UCSD-AML1 (cell line): ENCODE measurements around the gene COX8A.

Experiments used
- DNase-seq: peaks from one replicate; lab custom pipeline; 2025; ENCODE audit not compliant: unreplicated experiment; lab: John Stamatoyannopoulos, UW

COX8A gene

DNA sequence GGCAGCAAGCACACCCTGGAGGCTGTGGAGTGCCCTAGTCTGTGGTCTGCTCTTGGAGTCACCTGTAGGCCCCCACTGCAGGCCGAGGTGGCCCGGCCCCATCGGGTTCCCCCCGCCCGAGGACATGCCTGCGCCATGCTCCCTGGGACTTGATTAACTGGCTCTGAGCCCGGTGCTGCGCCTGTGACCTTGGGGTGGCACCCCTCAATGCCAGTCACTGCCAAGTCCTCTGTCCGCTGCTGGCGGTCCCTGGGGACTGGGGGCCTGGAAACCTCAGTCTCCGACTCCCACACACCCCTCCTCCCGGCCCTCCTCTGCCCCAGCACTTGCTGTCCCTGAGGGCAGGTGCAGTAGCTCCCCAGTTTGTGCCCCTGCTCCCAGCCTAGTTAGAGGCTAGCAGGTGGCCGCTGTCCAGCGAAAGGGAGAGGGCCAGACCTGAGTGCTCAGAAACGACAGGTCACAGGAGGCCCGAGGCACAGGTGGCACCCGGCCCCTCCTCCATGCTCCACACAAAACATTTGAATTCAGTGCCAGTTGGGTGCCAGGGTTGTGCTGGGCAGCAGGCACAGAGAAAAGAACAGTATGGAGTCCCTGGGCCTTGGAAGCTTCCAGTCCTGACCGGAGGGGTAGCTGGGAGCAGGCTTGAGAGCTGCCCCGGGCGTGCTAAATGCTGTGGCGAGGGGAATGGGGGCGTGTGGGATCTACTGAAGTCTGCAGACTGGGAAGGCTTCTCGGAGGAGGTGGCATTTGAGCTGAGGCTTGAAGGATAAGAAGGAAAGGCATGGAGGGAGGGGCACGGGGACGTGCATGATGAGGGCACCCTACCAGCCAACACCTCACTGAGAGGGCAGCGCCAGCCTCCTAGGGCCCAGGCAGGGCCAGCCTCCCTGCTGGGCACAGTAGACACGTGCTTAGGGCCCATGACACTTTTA is 45.0 kb downstream of the COX8A start:
- DNase-seq: no peak

DNA sequence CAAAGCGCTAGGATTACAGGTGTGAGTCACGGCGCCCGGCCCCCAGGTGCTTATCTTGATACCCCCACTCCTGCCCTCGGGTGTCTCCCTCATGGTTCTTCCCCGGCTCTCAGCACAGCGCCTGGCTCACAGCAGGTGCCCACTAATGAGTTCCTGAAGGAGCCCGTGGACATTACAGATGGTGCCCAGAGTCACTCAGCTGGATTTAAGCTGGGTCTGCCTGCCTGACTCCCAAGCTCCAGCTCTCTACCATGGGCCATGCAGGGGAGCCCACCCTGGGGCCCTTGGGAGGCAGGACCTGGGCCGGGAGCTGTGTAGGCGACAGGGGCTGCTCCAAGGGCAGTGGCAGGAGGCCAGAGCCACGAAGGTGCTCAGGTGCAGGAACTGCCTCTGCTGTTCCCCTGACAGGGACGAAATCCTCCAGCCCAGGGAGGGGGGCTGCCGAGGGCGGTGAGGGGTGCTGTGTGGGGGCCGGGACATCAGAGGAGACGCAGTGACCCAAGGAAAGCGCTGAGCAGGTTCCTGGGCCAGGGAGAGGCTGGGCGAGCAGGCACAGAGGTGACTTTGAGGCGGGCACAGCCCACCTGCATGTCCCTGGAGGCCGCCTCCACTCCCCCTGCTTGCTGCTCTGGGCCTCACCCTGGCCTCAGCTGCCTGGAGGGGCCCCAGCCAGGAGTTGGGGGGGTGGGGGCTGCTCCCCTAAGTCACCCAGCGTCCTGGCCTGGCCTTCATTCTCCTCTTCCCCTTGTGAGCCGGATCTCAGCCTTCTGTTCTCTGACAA is 46.7 kb downstream of the COX8A start:
- no peak for DNase-seq

DNA sequence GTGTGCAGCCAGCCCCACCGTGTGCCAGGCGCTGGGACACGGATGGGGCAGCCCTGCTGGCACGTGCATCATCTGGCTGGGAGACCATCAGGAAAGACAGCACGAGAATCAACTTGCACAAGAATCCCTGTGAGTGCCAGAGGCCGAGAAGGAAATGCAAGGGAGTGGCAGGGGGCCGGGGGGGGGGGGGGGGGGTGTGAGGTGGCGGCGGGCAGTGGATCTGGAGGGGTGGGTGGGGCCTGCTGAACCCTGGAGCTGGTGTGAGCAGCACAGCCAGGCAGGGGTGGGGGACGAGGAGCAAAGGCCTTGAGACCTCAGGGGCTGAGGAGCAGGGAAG is 47.3 kb downstream of the COX8A start:
- DNase-seq: no peak

DNA sequence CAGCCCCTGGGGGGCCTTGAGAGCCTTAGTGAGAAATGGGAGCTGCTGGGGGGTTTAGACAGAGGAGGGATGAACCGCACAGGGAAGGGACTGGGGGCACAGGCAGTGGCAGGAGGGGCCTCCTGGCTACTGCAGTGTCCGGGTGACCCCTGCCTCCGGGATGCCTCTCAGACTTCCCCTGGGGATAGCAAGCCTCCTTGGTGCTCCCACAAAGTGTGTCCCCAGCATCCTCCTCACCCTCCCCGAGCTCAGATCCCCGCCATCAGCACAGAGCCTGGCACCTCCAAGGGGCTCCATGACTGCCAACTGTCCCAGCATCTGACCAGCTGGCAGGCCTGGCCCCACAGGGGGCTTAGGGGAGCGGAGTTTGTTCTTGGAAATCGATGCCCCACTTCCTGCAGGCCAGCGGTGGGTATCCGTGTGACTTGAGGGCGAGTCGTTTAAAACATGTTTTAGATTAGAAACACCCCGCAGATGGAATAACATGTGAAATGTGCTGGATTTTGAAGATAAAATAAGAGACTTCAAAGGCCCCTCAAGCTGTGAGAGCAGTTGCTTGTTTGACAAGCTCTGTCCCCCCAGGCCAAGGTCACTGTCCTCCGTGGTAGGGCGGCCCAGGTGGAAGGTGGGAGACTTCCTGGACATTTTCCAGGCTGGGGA is 47.8 kb downstream of the COX8A start:
- no peak for DNase-seq

DNA sequence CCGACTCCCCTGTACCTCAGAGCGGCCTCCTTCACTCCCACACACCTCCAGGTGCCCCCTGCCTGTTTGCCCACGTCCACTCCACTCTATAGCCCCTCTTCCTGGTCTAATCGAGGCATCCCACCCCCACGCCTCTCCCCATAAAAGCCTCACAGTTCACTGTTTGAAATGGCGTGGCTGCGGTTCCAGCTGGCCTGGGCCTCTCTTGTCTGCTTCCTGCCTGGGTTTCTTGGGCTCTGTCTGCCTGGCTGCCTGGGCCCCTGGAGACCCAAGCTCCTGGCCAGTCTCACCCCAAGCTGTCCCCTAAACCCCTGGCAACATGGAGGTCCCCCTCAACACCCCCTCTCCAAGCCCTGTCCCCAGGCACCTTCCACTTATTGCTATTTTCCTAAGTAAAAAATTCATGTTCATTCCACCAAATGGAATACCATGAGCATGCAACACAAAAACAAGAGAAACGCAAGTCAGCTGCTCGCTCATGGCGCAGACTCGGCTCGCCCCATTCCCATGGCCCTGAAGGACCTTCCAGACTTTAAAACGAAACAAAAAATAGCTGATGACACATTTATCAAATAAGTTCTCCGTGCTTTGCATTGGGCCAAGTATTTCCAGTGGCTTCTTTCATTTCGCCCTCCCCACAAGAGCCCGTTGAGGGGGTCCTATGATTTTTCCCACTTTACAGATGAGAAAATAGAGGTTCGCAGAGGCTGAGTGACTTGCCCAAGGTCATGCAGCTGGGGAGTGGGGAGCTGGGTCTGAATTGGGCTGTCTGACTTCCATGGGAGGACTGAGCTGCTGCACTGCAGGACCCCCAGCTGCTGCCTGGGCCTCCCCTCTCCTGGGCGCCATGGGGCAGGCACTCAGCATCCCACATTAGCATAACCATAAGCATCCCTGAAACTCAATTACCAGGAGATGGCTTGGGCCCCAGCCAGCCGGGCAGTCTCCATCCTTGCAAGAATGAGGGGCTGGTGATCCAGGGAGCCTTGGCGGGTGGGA is 49.6 kb downstream of the COX8A start:
- DNase-seq: no peak

DNA sequence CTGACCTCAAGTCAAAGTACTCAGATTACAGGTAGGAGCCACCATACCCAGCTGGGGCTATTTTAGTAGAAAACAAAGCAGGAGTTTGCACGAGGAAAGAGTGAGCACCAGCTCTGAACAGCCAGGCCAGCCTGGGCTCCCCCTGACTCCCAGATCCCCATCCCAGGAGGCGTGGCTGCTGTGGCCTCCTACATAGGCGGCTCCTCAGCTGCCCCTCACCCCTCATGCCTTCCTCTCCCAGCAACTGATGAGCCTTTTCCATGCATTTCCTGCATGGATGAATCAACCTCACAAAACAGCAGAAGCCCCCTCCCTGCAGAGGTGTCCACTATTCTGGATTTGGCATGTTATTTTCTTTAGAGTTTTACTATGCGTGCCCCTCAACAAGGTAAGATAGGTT is 50.8 kb downstream of the COX8A start:
- no peak for DNase-seq
